DND-41 (cell line): ENCODE measurements around the gene SIRT3.

Experiments used
- EZH2 ChIP-seq: IDR thresholded peaks from 3 replicates; pipeline ENCODE4 v1.6.1; 2012; ENCODE audit warnings: borderline replicate concordance, low read depth, mild to moderate bottlenecking, moderate library complexity, low read length, inconsistent platforms; ENCODE audit not compliant: severe bottlenecking
- TF ChIP-seq, protein P1 (sequence below): IDR thresholded peaks from 2 replicates; pipeline ENCODE4 v1.5.1; 2012; ENCODE audit warnings: borderline replicate concordance, low read length, moderate library complexity, mild to moderate bottlenecking; ENCODE audit not compliant: poor library complexity, severe bottlenecking; ENCODE audit errors: extremely low read depth

DNA sequence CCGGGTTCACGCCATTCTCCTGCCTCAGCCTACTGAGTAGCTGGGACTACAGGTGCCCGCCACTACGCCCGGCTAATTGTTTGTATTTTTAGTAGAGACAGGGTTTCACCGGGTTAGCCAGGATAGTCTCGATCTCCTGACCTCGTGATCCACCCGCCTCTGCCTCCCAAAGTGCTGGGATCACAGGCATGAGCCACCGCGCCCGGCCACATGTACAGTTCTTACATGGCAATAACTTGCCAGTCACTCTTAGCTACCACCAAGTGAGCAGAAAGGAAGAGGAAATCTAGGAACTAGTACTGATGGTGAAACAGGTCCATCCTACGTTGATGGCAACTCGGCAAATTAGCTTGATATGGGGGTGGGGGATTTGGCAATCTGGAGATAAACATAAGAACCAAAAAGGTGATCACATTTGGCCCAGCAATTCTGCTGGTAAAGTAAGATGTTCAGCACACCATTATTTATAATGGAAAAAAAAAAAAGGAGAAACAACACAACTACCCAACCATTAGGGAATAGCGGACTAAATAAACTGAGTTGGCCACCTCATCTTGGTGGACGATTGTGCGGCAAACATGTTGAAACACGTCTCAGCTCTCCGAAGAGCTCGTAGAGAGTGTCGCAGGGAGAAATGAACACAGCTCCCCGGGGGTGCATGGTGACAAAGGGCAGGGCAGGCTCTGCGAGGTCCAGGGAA lies 47.4 kb upstream of the SIRT3 start:
- TF ChIP-seq, protein P1, sequence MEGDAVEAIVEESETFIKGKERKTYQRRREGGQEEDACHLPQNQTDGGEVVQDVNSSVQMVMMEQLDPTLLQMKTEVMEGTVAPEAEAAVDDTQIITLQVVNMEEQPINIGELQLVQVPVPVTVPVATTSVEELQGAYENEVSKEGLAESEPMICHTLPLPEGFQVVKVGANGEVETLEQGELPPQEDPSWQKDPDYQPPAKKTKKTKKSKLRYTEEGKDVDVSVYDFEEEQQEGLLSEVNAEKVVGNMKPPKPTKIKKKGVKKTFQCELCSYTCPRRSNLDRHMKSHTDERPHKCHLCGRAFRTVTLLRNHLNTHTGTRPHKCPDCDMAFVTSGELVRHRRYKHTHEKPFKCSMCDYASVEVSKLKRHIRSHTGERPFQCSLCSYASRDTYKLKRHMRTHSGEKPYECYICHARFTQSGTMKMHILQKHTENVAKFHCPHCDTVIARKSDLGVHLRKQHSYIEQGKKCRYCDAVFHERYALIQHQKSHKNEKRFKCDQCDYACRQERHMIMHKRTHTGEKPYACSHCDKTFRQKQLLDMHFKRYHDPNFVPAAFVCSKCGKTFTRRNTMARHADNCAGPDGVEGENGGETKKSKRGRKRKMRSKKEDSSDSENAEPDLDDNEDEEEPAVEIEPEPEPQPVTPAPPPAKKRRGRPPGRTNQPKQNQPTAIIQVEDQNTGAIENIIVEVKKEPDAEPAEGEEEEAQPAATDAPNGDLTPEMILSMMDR = no peak
- no peak for TF ChIP-seq EZH2
